Neural crest cell (in vitro differentiated cells): ENCODE measurements around the gene EVI5L. TPM values are rescaled to one million over a fixed set of nuclear protein-coding genes. Genes with fewer than 3 reads are reported as not detected.

ENCODE experiments used
- DNase-seq: peaks from one replicate; pipeline ENCODE4 v3.0.0; 2021; ENCODE audit warnings: low read depth, mixed read lengths, low spot score
- H3K27ac Mint-ChIP-seq: one replicate; pipeline ENCODE4 v1.8.0; 2021; ENCODE audit warnings: mild to moderate bottlenecking, mixed read lengths; ENCODE audit not compliant: unreplicated experiment
- H3K27me3 Mint-ChIP-seq: 2 replicates; pipeline ENCODE4 v1.8.0; 2021; ENCODE audit warnings: low read depth, mild to moderate bottlenecking, mixed read lengths
- H3K36me3 Mint-ChIP-seq: 2 replicates; pipeline ENCODE4 v1.8.0; 2021; ENCODE audit warnings: low read depth, mild to moderate bottlenecking, mixed read lengths
- H3K4me1 Mint-ChIP-seq: 2 replicates; pipeline ENCODE4 v1.8.0; 2021; ENCODE audit warnings: mixed read lengths
- H3K4me3 Mint-ChIP-seq: one replicate; pipeline ENCODE4 v1.8.0; 2021; ENCODE audit warnings: mild to moderate bottlenecking, mixed read lengths
- H3K9me3 Mint-ChIP-seq: 2 replicates; pipeline ENCODE4 v1.8.0; 2021; ENCODE audit warnings: mixed read lengths
- total RNA-seq: library from RNA; stranded (reverse); gene quantifications from 2 replicates; pipeline ENCODE4 v1.2.1, GENCODE V29; 2021
- TF ChIP-seq, protein P1 (sequence below): fragments of 200-600 bp; sonication (generic); conservative IDR thresholded peaks from 2 replicates; pipeline ENCODE4 v1.5.0; 2021; ENCODE audit warnings: antibody characterized with exemption, mild to moderate bottlenecking

EVI5L gene
- total RNA-seq, 1 donor from 2014 or later: 19.5 TPM

DNA sequence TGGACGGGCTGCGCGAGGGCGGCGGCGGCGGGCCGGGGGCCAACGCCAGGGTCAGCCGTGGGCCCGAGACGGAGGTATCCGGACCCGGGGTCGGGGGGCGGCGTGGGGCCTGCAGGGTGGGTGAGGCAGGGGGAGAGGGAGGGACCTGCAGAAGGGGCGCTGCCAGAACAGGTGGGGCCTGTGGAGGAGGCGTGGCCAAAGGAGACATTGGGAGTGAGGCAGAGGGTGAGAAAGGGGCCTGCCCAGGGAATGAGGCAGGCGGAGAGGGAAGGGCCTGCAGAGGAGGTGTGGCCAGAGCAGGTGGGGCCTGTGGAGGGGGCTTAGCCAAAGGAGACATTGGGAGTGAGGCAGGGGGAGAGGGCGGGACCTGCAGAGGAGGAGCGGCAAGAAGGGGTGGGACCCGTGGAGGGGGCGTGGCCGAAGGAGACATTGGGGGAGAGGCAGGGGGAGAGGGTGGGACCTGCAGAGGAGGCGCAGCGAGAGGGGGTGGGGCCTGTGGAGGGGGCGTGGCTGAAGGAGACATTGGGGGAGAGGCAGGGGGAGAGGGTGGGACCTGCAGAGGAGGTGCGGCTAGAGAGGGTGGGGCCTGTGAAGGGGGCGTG lies 40.0 kb downstream of the EVI5L start:
- no peak overlapping the region for H3K4me3 Mint-ChIP-seq
- H3K27me3 Mint-ChIP-seq: peaks cover 32% of the 10 kb centered on the region
- H3K36me3 Mint-ChIP-seq: no peaks in the 10 kb centered on the region
- peaks cover 3% of the 10 kb centered on the region for H3K9me3 Mint-ChIP-seq
- TF ChIP-seq, protein P1, sequence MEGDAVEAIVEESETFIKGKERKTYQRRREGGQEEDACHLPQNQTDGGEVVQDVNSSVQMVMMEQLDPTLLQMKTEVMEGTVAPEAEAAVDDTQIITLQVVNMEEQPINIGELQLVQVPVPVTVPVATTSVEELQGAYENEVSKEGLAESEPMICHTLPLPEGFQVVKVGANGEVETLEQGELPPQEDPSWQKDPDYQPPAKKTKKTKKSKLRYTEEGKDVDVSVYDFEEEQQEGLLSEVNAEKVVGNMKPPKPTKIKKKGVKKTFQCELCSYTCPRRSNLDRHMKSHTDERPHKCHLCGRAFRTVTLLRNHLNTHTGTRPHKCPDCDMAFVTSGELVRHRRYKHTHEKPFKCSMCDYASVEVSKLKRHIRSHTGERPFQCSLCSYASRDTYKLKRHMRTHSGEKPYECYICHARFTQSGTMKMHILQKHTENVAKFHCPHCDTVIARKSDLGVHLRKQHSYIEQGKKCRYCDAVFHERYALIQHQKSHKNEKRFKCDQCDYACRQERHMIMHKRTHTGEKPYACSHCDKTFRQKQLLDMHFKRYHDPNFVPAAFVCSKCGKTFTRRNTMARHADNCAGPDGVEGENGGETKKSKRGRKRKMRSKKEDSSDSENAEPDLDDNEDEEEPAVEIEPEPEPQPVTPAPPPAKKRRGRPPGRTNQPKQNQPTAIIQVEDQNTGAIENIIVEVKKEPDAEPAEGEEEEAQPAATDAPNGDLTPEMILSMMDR: no peak
- no peak for DNase-seq
- H3K4me1 Mint-ChIP-seq: peaks cover 22% of the 10 kb centered on the region
- H3K27ac Mint-ChIP-seq: no peak overlapping the region

GRCh38 chr19:7870571-7871436 lies 40.8 kb downstream of the EVI5L start:
- peaks cover 3% of the 10 kb centered on the region for H3K9me3 Mint-ChIP-seq
- DNase-seq: no peak
- H3K4me1 Mint-ChIP-seq: peaks cover 19% of the 10 kb centered on the region
- TF ChIP-seq, protein P1: no peak
- H3K4me3 Mint-ChIP-seq: peak overlapping the region; percentile 84
- peaks cover 25% of the 10 kb centered on the region for H3K27me3 Mint-ChIP-seq
- peak overlapping the region; percentile 98 for H3K27ac Mint-ChIP-seq
- no peaks in the 10 kb centered on the region for H3K36me3 Mint-ChIP-seq

- Mint-ChIP-seq H3K9me3 (peaks cover 3% of the 10 kb centered on the region), H3K4me3 (peak overlapping the region; percentile 84), H3K4me1 (peaks cover 19% of the 10 kb centered on the region), H3K36me3 (no peaks in the 10 kb centered on the region), H3K27me3 (peaks cover 21% of the 10 kb centered on the region), H3K27ac (peak overlapping the region; percentile 98)
- TF ChIP-seq, protein P1: no peak
- DNase-seq: peak; percentile 93
Measured at GRCh38 chr19:7871437-7872305, 41.7 kb downstream of the EVI5L start.

GRCh38 chr19:7872306-7873204 lies 42.5 kb downstream of the EVI5L start:
- TF ChIP-seq, protein P1: no peak
- Mint-ChIP-seq H3K27me3 (peaks cover 21% of the 10 kb centered on the region), H3K27ac (no peak overlapping the region), H3K9me3 (peaks cover 3% of the 10 kb centered on the region), H3K4me3 (peak overlapping the region; percentile 84), H3K4me1 (peaks cover 19% of the 10 kb centered on the region), H3K36me3 (no peaks in the 10 kb centered on the region)
- DNase-seq: no peak
